Measurements from ENCODE around the gene MKLN1.

The MKLN1 gene

DNA sequence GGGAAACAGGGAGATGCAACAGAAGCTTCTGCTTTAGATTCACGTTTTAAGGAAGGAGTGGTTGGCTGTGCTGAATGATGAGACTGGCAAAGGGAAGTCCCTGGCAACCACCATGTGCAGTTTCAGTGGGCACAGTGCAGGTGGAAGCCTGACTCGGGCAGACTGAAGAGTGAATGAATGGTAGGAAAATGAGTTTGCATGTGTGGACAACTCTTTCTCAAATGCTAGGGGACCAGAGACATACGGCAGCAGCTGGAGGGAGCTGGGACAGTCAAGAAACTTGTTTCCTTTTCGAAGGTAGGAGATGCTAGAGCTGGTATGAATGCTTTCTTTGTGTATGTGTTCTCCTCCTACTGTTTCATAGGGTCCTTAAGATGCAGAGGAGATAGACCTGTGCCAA is 199.8 kb downstream of the MKLN1 start:
- no peak for DNase-seq

DNA sequence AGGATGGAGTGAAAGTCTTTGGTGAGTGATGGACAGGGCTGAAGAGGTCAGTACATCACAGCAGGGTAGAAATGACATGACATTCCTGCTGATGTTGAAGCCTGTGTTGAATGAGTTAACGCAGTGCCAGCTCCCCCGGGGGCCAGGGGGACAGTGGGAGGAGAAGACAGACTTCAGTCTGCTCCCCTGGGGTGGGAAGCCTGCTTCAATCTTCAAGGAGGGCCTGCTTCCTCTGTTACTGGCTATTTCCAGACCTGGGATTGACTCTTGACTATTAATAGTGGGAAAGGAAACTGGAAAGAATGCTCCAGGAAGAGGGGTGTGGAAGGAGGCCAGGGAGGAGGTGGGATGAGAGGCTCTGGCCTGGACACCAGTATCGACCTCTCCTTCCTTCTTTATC is 201.5 kb downstream of the MKLN1 start:
- DNase-seq: no peak

DNA sequence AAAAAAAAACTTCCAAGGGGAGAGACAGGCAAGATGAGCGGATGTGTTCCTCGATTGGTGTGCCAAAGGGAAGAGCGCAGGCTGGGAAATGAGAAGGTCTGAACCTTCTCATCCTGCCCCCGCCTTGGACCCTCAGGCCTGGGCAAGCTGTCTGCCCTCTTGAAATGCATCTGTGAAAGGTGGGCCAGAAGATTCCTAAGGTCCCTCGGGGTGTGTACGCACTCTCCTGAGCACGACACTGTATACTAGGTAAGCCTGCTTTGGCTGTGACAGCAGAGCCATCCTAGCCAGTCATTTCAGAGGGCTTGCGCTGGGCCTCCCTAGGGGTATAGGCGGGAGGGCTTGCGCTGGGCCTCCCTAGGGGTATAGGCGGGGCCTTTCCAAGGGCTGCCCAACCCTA is 201.9 kb downstream of the MKLN1 start:
- DNase-seq: no peak

DNA sequence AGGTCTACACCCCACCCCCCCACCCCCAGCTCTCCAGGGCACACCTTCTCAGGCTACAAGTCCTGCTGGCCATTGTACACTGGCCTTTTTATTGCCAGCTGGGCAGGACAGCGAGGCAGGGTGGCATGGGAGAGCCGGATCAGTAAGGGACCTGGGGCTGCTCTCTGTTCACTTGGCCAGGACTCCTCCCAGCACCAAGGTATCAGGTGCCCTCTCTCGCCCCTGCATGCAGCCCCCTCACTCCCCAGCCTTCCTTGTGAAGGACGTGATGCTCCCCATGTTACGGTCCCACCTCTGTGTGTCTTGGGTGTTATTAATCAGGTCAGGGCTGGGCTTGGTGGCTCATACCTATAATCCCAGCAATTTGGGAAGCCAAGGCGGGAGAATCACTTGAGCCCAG is 202.5 kb downstream of the MKLN1 start:
- DNase-seq: no peak

DNA sequence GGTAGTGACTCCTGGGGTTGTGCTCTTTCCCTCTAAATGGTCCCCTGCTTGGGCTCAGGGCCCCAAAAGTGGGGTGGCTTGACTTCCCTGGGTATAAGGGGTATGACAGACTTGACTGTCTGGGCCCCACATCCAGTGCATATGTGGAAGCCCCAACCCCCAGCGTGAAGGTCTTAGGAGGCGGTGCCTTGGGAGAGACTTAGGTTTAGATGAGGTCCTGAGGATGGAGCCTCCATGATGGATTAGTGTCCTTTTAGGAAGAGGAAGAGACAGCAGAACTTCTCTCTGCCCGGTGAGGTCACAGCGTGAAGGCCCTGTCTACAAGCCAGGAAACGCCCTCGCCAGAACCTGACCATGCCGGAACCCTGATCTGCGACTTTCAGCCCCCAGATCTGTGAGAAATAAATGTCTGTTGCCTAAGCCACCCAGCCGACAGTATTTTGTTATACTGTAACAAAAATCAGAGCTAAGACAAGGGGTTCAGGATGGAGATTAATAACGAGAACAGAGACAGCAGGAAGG is 205.0 kb downstream of the MKLN1 start:
- DNase-seq: no peak

DNA sequence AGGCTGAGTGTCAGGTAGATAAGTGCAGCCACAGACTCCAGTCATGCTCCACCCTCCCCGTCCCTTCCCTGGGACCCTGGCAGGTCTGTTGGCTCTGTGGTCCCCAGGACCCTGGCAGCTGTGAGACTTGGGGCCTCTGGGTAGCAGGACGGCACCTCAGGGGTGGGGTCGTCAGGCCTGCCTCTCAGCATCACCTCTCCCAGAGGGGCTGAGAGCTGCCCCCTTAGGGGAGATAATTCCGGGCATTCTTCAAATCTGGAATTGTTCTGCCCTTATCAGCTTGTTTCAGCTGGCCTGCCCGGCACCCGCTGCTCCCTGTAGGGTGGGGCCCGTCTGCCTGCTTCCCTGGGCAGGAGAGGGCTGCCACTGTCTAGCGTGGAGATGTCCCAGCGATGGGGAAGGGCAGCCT is 205.5 kb downstream of the MKLN1 start:
- DNase-seq: no peak

DNA sequence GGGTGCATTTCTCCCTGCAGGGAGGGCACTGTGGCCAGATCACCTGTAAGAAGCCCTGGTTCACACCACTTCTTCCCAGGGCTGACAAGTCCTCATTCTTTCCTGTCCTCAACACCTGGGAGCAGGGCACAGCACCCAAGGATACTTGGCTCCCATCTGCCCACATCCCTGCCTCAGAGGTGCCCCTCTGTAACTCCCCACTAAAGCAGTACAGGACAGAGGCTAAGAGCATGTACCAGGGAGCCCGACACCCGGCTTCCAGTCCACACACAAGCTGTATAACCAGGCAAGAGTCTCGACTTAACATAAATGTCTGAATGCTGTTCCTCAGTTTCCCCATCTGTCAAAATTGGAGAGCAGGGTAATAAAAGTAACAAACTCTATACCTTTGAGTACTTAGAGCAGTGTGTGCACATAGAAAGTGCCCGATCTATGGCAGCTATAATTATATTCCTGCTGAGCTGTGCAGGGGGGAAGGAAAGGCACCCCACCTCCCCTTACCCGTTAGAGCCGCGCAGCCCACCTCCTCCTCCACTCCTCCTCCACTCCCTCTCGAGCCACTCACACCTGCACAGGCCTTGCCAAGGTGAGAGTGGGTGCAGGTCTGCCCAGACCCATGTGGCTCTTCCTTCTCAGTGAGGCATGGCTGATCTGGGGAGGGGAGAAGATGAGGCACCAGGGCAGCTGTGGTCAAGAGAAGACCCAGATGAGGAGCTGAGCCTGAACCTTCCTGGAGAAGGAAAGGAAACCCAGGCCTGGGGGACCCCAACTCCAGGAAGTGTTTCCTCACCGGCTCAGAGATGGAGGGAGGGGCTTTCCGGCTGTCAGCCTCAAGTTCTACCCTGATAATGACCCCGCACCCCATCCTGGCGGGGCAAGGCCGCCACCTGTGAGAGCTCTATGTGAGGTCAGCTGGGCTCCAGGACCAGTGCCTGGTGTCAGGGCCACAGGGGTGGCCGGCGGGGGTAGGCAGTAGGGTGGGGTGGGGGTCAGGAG is 206.2 kb downstream of the MKLN1 start:
- DNase-seq: no peak

DNA sequence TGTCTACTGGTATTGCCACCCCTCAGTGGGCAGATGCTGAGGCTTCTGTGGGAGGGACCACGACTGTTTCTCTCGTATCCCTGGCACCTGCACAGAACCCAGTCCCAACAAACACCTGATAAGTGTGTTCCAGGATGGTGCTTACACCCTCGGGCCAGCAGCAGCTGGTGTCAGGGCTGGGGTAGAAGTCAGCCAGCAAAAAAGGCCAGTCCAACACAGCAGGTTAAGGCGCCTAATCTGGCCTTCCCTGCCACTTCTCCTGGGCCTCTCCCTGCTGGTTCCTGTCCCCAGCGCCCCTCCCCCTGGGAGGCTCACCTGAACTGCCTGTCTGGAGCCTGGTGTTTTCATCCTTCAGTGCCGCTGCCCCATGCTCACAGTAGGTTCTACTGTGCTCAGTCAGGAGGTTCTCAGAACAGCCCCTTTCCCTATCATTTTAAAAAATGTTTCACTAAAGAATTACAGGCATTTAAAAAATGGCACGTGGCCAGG is 208.7 kb downstream of the MKLN1 start:
- DNase-seq: no peak

DNA sequence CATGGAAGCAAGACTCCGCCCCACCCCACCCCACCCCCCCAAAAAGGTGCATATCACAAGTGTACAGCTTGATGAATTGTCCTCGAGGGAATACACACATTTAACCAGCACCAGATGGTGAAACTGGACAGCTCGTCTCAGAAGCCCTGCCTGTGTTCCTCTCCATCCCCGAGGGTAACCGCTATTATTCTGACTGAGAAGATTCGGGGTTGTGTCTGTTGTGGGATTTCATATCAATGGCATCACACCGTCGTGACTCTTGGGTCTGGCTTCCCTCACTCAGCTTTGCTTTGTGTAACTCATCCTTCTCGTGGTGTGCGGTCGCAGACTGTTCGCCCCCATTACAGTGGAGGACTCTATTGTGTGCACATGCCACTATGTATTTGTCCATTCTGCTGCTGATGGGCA is 209.9 kb downstream of the MKLN1 start:
- no peak for DNase-seq

DNA sequence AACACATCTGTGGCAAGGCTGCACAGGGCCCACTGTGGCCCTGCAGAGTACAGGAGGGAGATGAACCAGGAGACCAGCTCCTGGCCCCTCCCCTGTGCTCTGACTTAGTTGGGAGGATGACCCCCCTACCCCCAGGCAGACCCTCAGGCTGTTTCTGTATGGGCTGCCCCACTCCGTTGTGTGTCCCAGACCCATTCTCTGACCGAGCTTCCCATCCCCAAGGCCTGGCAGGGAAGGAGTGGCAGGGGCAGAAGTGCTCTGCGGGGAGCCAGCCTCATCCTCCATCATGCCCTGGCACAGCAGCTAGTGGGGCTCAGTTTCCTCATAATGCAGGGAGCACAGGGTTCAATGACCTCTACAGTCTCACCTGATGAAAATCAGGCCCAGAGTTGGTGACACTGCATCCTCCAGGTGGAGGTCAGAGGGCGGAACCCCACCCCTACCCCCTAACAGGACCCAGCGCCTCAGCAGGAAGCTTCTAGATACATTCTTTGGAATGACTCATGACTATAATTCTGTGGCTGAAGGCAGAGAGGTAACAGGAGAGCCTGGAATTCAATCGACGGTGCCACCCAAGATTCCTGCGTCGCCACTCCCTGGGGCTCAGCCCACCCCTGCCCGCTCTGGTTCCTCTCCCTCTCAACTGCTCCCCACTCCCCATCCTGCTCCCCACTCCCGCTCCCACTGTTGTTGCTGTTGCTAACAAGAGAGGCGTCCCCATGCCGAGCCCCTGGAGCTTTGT is 210.6 kb downstream of the MKLN1 start:
- no peak for DNase-seq

DNA sequence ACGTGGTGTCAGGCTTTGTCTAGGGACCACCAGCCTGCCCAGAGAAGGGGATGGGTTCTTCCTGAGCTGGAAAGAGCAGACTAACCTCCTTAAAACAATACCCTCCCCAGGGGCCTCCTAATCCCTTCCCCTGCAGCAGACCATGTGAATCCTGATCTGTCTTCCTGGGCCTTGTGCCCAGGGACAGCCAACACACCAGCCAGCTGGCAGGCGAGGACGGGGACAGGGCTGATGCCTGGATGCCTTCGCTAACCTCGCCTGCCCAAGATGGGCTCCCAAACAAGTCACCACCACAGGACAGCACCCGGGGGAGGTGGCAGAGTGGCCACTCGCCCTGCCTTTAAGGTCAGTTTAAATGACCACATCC is 211.1 kb downstream of the MKLN1 start:
- no peak for DNase-seq

DNA sequence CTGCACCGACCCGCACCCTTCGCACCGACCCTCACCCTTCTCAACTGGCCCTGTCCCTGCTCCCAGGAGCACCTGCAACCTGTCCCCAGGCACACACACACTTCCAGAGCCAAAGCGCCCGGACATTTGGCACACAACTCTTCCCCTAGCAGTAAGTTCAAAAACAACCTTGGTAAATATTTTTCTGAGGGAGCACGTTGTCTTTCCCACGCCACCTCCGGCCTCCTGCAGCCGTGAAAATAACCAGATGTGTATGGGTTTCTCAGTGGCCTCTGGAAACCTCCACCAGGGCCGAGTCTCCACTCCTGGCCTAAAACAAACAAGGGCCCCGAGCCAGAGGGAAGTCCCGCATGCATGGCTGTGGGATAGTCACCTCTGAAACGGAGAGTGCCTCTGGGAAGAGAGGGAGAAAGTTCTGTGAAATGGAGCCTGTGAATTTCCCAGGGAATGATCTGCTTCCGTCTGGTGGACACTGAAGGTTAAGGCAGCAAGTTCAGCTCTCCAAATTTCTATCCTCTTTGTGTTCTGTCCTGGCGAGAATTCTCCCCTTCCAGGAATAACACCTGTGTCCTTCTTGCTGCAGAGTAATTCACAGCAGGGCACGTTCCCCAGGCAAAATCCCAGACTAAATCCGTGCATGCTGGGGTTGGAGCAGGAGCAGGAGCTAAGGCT is 213.0 kb downstream of the MKLN1 start:
- no peak for DNase-seq

DNA sequence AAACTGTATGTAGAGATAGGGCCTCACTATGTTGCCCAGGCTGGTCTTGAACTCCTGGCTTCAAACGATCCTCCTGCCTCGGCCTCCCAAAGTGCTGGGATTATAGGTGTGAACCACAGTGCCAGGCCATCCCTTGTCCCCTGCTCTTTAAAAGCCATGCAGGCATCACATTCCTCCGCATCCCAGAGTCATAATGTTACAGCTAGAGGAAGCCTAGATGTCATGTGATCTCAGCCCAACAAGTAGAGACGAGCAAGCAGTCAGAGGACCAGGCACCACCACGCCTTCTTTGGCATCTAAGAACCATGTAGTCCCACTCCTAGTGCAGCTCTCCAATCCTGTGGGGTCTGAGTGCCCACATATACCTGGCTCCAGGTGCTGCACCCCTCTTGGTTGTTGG is 215.6 kb downstream of the MKLN1 start:
- DNase-seq: no peak

DNA sequence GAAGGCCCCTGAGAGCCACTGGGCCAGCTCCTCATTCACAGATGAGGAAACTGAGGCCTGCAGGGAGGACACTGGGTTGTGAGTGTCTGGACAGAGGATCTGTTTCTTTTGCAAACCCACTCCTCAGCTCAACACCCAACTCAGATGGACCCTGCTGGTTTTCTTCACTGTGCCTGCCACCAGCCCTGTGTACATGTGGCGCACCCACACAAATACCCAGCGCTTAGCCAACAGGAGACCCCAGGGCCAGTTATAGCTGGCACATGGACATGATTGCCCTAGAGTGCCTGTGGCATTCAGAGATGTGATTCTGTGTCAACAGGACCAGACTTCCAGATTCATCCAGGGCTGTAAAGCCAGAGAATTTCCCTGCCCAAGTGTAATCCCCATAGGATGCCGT is 216.3 kb downstream of the MKLN1 start:
- DNase-seq: no peak

DNA sequence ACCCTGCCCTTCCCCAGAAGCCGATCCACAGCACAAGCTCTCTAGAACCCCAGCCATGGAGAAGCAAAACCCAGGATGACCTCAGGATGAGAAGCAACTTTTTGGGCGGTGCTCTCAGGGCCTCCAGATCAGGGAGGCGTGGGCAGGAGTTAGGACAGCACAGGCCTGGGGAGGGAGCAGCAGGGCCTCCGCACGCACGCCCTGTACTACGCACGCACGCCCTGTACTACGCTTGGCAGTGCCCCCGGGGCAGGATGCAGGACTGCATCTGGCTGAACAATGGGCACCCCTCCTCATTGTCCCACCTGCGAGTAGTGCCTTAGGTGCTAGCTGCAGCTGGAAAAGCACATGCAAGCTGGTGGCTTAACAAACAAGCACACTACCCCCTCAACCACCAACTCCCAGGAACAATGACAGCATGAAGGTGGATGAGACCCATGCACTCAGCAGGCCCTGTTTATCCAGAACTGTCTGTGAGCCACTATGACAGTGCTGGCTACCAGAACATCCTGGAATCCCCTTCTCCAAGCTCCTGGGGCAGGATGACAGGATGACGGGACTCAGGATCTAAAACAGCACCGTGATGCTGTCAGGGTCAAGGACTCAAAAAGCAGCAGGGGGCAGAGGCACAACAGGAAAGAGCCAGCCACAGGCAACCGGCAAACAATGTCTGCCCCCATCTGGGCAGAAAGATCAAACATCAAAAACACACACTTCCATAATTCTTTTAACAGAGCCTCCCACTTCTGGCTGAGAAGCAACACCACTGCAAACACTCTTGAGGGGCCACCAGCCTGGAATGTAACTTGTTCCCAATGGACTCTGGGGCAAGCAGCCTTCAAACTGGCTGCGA is 217.0 kb downstream of the MKLN1 start:
- no peak for DNase-seq

DNA sequence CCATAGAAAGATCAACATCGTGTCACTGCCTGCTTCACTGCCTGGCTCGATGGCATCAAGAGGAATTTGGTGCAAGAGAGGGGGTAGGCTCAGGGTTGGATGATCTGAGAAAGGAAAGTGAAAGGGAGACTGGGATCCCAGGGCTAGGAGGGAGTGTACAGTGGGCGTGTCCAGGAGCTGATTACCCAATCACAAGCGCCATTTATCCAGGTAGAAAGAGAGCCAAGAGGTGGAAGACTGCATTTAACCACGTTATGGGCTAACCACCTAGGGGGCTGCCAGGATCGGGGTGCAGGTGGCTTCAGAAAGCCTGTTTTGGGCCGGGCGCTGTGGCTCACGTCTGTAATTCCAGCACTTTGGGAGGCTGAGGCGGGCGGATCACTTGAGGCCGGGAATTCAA is 218.4 kb downstream of the MKLN1 start:
- DNase-seq: no peak

Measured in activated CD8-positive, alpha-beta memory T cell treated with anti-CD3 and anti-CD28 coated beads for 24 hours (primary cell).